SK-N-MC (cell line): ENCODE results near the gene TDRD5.

ENCODE experiments used
- EZH2 ChIP-seq: fragments of 200-600 bp; sonication (generic); IDR thresholded peaks from one replicate; pipeline ENCODE4 v1.6.1; 2017; ENCODE audit warnings: antibody characterized with exemption
- FOXP2 ChIP-seq: optimal IDR thresholded peaks from 2 replicates; pipeline ENCODE3; 2011; ENCODE audit warnings: mild to moderate bottlenecking, moderate library complexity; ENCODE audit not compliant: insufficient read depth; ENCODE audit errors: extremely low read length, control extremely low read depth
- POLR2AphosphoS5 ChIP-seq: IDR thresholded peaks from 2 replicates; pipeline ENCODE4 v1.6.1; 2012; ENCODE audit warnings: mild to moderate bottlenecking, low read depth, low read length, borderline replicate concordance

DNA sequence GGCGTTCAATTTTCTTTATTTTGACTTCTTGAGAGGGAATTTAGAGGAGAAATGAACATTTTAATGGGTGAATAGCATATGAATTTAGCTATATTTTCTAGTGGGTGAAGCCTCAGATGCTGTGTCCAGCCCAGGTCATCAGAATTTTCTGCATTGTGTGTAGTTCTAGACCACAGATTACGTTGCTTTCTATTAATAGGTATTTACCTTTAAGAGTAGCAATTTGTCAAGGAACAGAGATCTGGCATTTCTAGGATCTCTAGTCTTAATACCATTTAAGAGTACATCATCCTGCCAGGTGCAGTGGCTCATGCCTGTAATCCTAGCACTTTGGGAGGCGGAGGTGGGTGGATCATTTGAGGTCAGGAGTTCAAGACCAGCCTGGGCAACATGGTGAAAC, 20.7 kb downstream of the TDRD5 start:
- TF ChIP-seq EZH2 (no peak), POLR2AphosphoS5 (no peak), FOXP2 (no peak)
